ENCODE data around the gene RHEX. TPM values are rescaled to one million over a fixed set of nuclear protein-coding genes. Genes with fewer than 3 reads are reported as not detected.

The RHEX gene
- total RNA-seq, 6 experiments from 2014 or later = not detected

- H3K27me3 Mint-ChIP-seq (ENCODE audit: insufficient read depth) = peaks cover 41% of the 10 kb centered on the region
- peak; percentile 27; the same call in 1 of the 2 replicates for TF ChIP-seq CTCF (IDR thresholded peaks at IDR 0.05)
- no peak for DNase-seq
These were observed 21.9 kb downstream of the RHEX start for GRCh38 chr1:206074839-206075238.

DNA sequence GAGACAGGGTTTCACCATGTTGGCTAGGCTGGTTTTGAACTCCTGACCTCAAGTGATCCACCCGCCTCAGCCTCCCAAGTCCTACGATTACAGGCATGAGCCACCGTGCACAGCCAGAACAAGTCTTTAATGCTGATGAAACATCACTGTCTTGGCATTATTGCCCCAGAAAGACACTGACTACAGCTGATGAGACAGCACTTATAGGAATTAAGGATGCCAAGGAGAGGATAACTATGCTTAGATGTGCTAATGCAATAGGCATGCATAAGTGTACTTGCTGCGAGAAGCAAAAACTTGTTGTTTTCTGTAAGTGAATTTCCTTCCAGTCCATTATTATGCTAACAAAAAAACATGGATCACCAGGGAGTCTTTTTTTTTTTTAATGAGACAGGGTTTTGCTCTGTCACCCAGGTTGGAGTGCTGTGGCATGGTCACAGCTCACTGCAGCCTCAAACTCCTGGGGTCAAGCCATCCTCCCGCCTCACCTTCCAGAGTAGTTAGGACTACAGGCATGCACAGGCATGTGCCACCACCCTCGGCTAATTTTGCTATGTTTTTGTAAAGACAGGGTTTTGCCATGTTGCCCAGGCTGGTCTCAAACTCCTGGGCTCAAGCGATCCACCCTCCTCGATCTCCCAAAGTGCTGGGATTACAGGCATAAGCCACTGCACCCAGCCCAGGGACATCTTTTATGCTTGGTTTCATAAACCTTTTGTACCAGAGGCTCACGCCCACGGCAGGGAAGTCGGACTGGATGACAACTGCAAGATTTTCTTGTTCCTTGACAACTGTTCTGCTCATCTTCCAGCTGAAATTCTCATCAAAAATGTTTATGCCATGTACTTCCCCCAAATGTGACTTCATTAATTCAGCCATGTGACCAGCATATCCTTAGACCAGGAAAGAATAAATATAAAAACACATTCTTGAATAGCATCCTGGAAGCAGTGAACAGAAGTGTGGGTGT, 23.1 kb downstream of the RHEX start:
- DNase-seq = peak; percentile 45
- peaks cover 41% of the 10 kb centered on the region for H3K27me3 Mint-ChIP-seq (ENCODE audit: insufficient read depth)
- H3K27ac Mint-ChIP-seq = no peak overlapping the region
- H3K4me3 Mint-ChIP-seq = no peak overlapping the region
- no peaks in the 10 kb centered on the region for H3K9me3 Mint-ChIP-seq
- no peak for TF ChIP-seq CTCF (IDR thresholded peaks at IDR 0.05)
- H3K36me3 Mint-ChIP-seq (ENCODE audit: low read depth) = no peaks in the 10 kb centered on the region
- H3K4me1 Mint-ChIP-seq (ENCODE audit: low read depth) = peaks cover 9% of the 10 kb centered on the region

More at GRCh38 chr1:206074839-206075238, 21.9 kb downstream of the RHEX start:
- H3K27ac Mint-ChIP-seq = no peak overlapping the region
- no peak overlapping the region for H3K4me3 Mint-ChIP-seq
- H3K9me3 Mint-ChIP-seq = no peaks in the 10 kb centered on the region
- H3K4me1 Mint-ChIP-seq (ENCODE audit: low read depth) = peaks cover 9% of the 10 kb centered on the region
- no peaks in the 10 kb centered on the region for H3K36me3 Mint-ChIP-seq (ENCODE audit: low read depth)

GRCh38 chr1:206079135-206079534, 26.2 kb downstream of the RHEX start:
- Mint-ChIP-seq H3K27ac (no peak overlapping the region), H3K27me3 (ENCODE audit: insufficient read depth) (peaks cover 44% of the 10 kb centered on the region)

DNA sequence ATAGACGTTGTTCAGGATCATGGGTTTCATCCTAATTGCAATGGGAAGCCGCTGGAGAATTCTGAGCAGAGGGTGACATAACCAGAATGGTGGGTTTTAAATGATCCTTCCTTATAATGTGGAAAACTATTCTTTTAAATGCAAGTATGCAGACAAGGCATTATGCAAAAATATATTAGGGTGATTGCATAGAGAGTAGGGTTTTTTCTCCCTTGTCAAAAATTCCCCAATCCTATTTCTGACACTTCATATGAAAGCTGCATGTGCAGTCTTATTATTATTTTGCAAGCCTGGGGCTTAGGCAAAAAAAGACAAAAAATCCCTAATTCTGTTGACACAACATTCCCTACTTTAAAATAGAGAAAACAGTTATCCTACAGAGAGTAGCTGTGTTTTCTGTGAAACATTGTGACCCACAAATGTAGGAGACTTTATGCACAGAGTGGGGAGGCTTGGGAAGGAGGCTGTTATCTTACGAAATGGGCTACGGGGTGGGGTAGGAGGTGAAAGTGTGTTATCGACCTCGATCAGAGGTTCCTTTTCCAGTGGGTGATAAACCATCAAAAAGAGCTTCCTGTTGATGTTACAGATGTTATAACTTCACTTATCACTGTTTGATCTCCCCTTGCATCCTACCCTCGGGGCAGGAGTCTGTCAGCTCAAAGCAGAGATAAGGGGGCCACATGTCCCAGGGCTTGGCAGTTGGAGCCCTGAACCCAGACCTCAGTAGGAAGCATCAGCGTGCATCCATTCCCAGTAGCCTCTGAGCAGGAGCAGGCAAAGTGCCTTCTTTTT, 27.2 kb downstream of the RHEX start:
- H3K27me3 Mint-ChIP-seq (ENCODE audit: insufficient read depth) = peaks cover 52% of the 10 kb centered on the region
- H3K36me3 Mint-ChIP-seq (ENCODE audit: low read depth) = no peaks in the 10 kb centered on the region
- no peak overlapping the region for H3K4me3 Mint-ChIP-seq
- no peak for DNase-seq
- no peak for TF ChIP-seq CTCF (IDR thresholded peaks at IDR 0.05)
- no peaks in the 10 kb centered on the region for H3K9me3 Mint-ChIP-seq
- H3K4me1 Mint-ChIP-seq (ENCODE audit: low read depth) = peaks cover 9% of the 10 kb centered on the region
- H3K27ac Mint-ChIP-seq = no peak overlapping the region

More at GRCh38 chr1:206079135-206079534, 26.2 kb downstream of the RHEX start:
- no peaks in the 10 kb centered on the region for H3K36me3 Mint-ChIP-seq (ENCODE audit: low read depth)
- no peaks in the 10 kb centered on the region for H3K9me3 Mint-ChIP-seq
- peaks cover 9% of the 10 kb centered on the region for H3K4me1 Mint-ChIP-seq (ENCODE audit: low read depth)
- DNase-seq = no peak
- TF ChIP-seq CTCF (IDR thresholded peaks at IDR 0.05) = no peak
- H3K4me3 Mint-ChIP-seq = no peak overlapping the region

GRCh38 chr1:206081856-206082255, 28.9 kb downstream of the RHEX start:
- no peaks in the 10 kb centered on the region for H3K36me3 Mint-ChIP-seq (ENCODE audit: low read depth)
- H3K4me1 Mint-ChIP-seq (ENCODE audit: low read depth) = no peaks in the 10 kb centered on the region
- TF ChIP-seq CTCF (IDR thresholded peaks at IDR 0.05) = no peak
- H3K27ac Mint-ChIP-seq = no peak overlapping the region
- no peak overlapping the region for H3K4me3 Mint-ChIP-seq
- no peaks in the 10 kb centered on the region for H3K9me3 Mint-ChIP-seq
- DNase-seq = no peak
- H3K27me3 Mint-ChIP-seq (ENCODE audit: insufficient read depth) = peaks cover 64% of the 10 kb centered on the region
